PC-9 (cell line): ENCODE measurements around the gene LSM6. TPM values are rescaled to one million over a fixed set of nuclear protein-coding genes. Genes with fewer than 3 reads are reported as not detected.
A peak's percentile ranks its signal among the peaks of the same experiment; 100 is the strongest.

Source experiments
- BruUV-seq: library from RNA; stranded (reverse); fragments of 400-500 nt; replicated peaks from 2 replicates; lab custom pipeline; 2021; lab: Mats Ljungman, UMichigan
- CTCF ChIA-PET: fragments of 300-600 bp; sonication (Branson Sonifier 250); formaldehyde crosslinking; loops from one replicate; lab custom pipeline; 2022; ENCODE audit warnings: antibody characterized with exemption; lab: Charles Lee
- POLR2A ChIA-PET: fragments of 300-600 bp; sonication (Branson Sonifier 250); formaldehyde crosslinking; loops from one replicate; lab custom pipeline; 2022; ENCODE audit warnings: antibody characterized with exemption; ENCODE audit not compliant: unreplicated experiment; lab: Charles Lee
- DNase-seq, 2 experiments: peaks; one replicate each; pipeline versions ENCODE4 v3.0.0 to v3.0.0-alpha.2; 2015 to 2022; ENCODE audit warnings: mixed read lengths in 1 of 2
- H2AFZ ChIP-seq: fragments of 200-600 bp; sonication (generic); 2 replicates; pipeline ENCODE4 v1.8.1; 2017; ENCODE audit warnings: antibody characterized with exemption
- H3F3A ChIP-seq: fragments of 200-600 bp; sonication (generic); 2 replicates; pipeline ENCODE4 v1.8.1; 2017; ENCODE audit warnings: antibody characterized with exemption, mild to moderate bottlenecking, low read depth; ENCODE audit not compliant: insufficient read depth
- H3K27ac ChIP-seq: fragments of 200-600 bp; sonication (generic); 2 replicates; pipeline ENCODE4 v1.6.1; 2016; ENCODE audit warnings: mixed run types
- H3K27me3 ChIP-seq: fragments of 200-600 bp; sonication (generic); 2 replicates; pipeline ENCODE4 v1.6.1; 2016; ENCODE audit warnings: low read depth, mixed run types; ENCODE audit not compliant: insufficient read depth
- H3K36me3 ChIP-seq: fragments of 200-600 bp; sonication (generic); 2 replicates; pipeline ENCODE4 v1.6.1; 2016; ENCODE audit warnings: low read depth, mixed run types
- H3K4me1 ChIP-seq: fragments of 200-600 bp; sonication (generic); replicated peaks from 2 replicates; pipeline ENCODE4 v1.6.1; 2016; ENCODE audit warnings: mixed run types; ENCODE audit not compliant: insufficient read depth
- H3K4me2 ChIP-seq: fragments of 200-600 bp; sonication (generic); 2 replicates; pipeline ENCODE4 v1.6.1; 2017; ENCODE audit warnings: mixed run types
- H3K4me3 ChIP-seq: fragments of 200-600 bp; sonication (generic); 2 replicates; pipeline ENCODE4 v1.6.1; 2016; ENCODE audit warnings: mixed run types
- H3K79me2 ChIP-seq: fragments of 200-600 bp; sonication (generic); 2 replicates; pipeline ENCODE4 v1.6.1; 2017; ENCODE audit warnings: low read depth, mixed run types
- H3K9me2 ChIP-seq: fragments of 200-600 bp; sonication (generic); 2 replicates; pipeline ENCODE4 v1.8.1; 2017; ENCODE audit warnings: mild to moderate bottlenecking; ENCODE audit not compliant: insufficient read depth
- H3K9me3 ChIP-seq: fragments of 200-600 bp; sonication (generic); 2 replicates; pipeline ENCODE4 v1.8.1; 2016; ENCODE audit warnings: low read depth; ENCODE audit not compliant: insufficient read depth
- H4K20me1 ChIP-seq: fragments of 200-600 bp; sonication (generic); 2 replicates; pipeline ENCODE4 v1.8.1; 2017; ENCODE audit not compliant: insufficient read depth
- CTCF ChIP-seq: fragments of 200-600 bp; sonication (generic); conservative IDR thresholded peaks from 2 replicates; pipeline ENCODE4 v1.6.1; 2017; ENCODE audit warnings: mixed run types, antibody characterized with exemption, mild to moderate bottlenecking, moderate library complexity
- EZH2 ChIP-seq: fragments of 200-600 bp; sonication (generic); IDR thresholded peaks from 2 replicates; pipeline ENCODE4 v1.8.0; 2017; ENCODE audit warnings: antibody characterized with exemption, low read depth
- intact Hi-C: fragments of 100-400 bp; cut with micrococcal nuclease; formaldehyde crosslinking; loops from one replicate; pipeline ENCODE4 v1.10.0; 2022; ENCODE audit not compliant: unreplicated experiment
- total RNA-seq: library from RNA; stranded (reverse); gene quantifications from 2 replicates; pipeline ENCODE4 v1.2.3, GENCODE V29; 2021

The LSM6 gene
- total RNA-seq, 1 experiment from 2014 or later = 45.6 TPM

- ChIA-PET CTCF (no interaction called here), POLR2A (no interaction called here)
- DNase-seq = peak in 1 of 2 experiments; percentile 43
- no peak overlapping the region for H3K27ac ChIP-seq
- TF ChIP-seq EZH2 = no peak
- no peaks in the 10 kb centered on the region for H4K20me1 ChIP-seq
- no peaks in the 10 kb centered on the region for H3K36me3 ChIP-seq
- intact Hi-C loops = no loop called here
- H3F3A ChIP-seq = no peaks in the 10 kb centered on the region
- H2AFZ ChIP-seq = no peak overlapping the region
- H3K4me3 ChIP-seq = no peak overlapping the region
- no peaks in the 10 kb centered on the region for H3K9me2 ChIP-seq
- no peaks in the 10 kb centered on the region for H3K27me3 ChIP-seq
- no peaks in the 10 kb centered on the region for H3K79me2 ChIP-seq
- BruUV-seq = no TSS peak
- no peaks in the 10 kb centered on the region for H3K4me1 ChIP-seq
- H3K4me2 ChIP-seq = no peak overlapping the region
- no peaks in the 10 kb centered on the region for H3K9me3 ChIP-seq
Observed at GRCh38 chr4:146232131-146232722, 56.7 kb downstream of the LSM6 start.

GRCh38 chr4:146235654-146236177 is 60.2 kb downstream of the LSM6 start:
- H3F3A ChIP-seq = peaks cover under 1% of the 10 kb centered on the region; the same call in 1 of the 2 replicates
- no peak overlapping the region for H2AFZ ChIP-seq
- peaks cover 5% of the 10 kb centered on the region for H3K4me1 ChIP-seq
- no peak overlapping the region for H3K4me3 ChIP-seq
- no peak overlapping the region for H3K27ac ChIP-seq
- DNase-seq = no peak
- no peaks in the 10 kb centered on the region for H3K9me2 ChIP-seq
- intact Hi-C loops = no loop called here
- no peak for TF ChIP-seq EZH2
- no peak for TF ChIP-seq CTCF
- ChIA-PET POLR2A (no interaction called here), CTCF (no interaction called here)
- no peaks in the 10 kb centered on the region for H3K79me2 ChIP-seq
- no TSS peak for BruUV-seq
- H4K20me1 ChIP-seq = no peaks in the 10 kb centered on the region
- H3K9me3 ChIP-seq = no peaks in the 10 kb centered on the region
- no peak overlapping the region for H3K4me2 ChIP-seq
- no peaks in the 10 kb centered on the region for H3K36me3 ChIP-seq
- H3K27me3 ChIP-seq = no peaks in the 10 kb centered on the region

GRCh38 chr4:146236216-146236615 is 60.7 kb downstream of the LSM6 start:
- Histone ChIP-seq H3K4me2 (no peak overlapping the region), H3K27ac (no peak overlapping the region), H3K9me2 (no peaks in the 10 kb centered on the region), H4K20me1 (no peaks in the 10 kb centered on the region), H3F3A (peaks cover 6% of the 10 kb centered on the region), H3K4me3 (no peak overlapping the region), H3K4me1 (peaks cover 10% of the 10 kb centered on the region), H3K36me3 (no peaks in the 10 kb centered on the region), H2AFZ (no peak overlapping the region), H3K79me2 (no peaks in the 10 kb centered on the region), H3K27me3 (no peaks in the 10 kb centered on the region), H3K9me3 (no peaks in the 10 kb centered on the region)
- BruUV-seq = no TSS peak
- CTCF ChIA-PET = no interaction called here
- TF ChIP-seq CTCF = no peak
- intact Hi-C loops = no loop called here
- POLR2A ChIA-PET = no interaction called here
- DNase-seq = no peak

GRCh38 chr4:146237092-146237491 is 61.6 kb downstream of the LSM6 start:
- no peak overlapping the region for H3K27ac ChIP-seq
- BruUV-seq = no TSS peak
- H3F3A ChIP-seq = peaks cover 13% of the 10 kb centered on the region
- H3K4me3 ChIP-seq = no peak overlapping the region
- no peaks in the 10 kb centered on the region for H3K27me3 ChIP-seq
- peaks cover 16% of the 10 kb centered on the region for H3K4me1 ChIP-seq
- H3K9me3 ChIP-seq = no peaks in the 10 kb centered on the region
- TF ChIP-seq EZH2 = no peak
- TF ChIP-seq CTCF = no peak
- H3K36me3 ChIP-seq = no peaks in the 10 kb centered on the region
- H3K79me2 ChIP-seq = no peaks in the 10 kb centered on the region
- H3K4me2 ChIP-seq = no peak overlapping the region
- intact Hi-C loops = no loop called here
- no peaks in the 10 kb centered on the region for H4K20me1 ChIP-seq
- POLR2A ChIA-PET = no interaction called here
- CTCF ChIA-PET = interaction anchor here (0.6 kb wide), 1 partner anchor 22 kb away, joined by 8 read pairs; no protein-coding TSS in a partner anchor
- DNase-seq = no peak
- no peak overlapping the region for H2AFZ ChIP-seq
- no peaks in the 10 kb centered on the region for H3K9me2 ChIP-seq
